H1 (cell line): Measurements from ENCODE around the gene TMCC3. TPM values are rescaled to one million over a fixed set of nuclear protein-coding genes. Genes with fewer than 3 reads are reported as not detected.

Experiments used
- EP300 ChIP-seq, 2 experiments: IDR thresholded peaks; 1 replicate in 1 of 2; 2 replicates in 1 of 2; pipeline ENCODE4 v1.6.1; 2011 to 2012; ENCODE audit warnings: low read depth in 2 of 2, low read length in 2 of 2, mild to moderate bottlenecking in 2 of 2, borderline replicate concordance in 1 of 2, inconsistent platforms in 1 of 2, moderate library complexity in 1 of 2
- MAFK ChIP-seq: IDR thresholded peaks from 2 replicates; pipeline ENCODE4 v1.6.1; 2012; ENCODE audit warnings: low read depth, mild to moderate bottlenecking, improper control_type of control experiment, low read length
- POLR2A ChIP-seq, 2 experiments: IDR thresholded peaks; 1 replicate in 1 of 2; 2 replicates in 1 of 2; pipeline ENCODE4 v1.6.1; 2011; ENCODE audit warnings: low read depth in 2 of 2, low read length in 2 of 2, mild to moderate bottlenecking in 2 of 2; ENCODE audit errors: control extremely low read depth in 1 of 2
- SIN3A ChIP-seq, 2 experiments: IDR thresholded peaks in 1 of 2; conservative IDR thresholded peaks in 1 of 2; 2 replicates each; pipeline ENCODE4 v1.6.1; 2011 to 2012; ENCODE audit warnings: low read length in 2 of 2, improper control_type of control experiment in 1 of 2, low read depth in 1 of 2, mild to moderate bottlenecking in 1 of 2
- TAF7 ChIP-seq: optimal IDR thresholded peaks from 2 replicates; pipeline ENCODE3; 2011; ENCODE audit warnings: low read depth, mild to moderate bottlenecking, inconsistent platforms, low read length, moderate library complexity, borderline replicate concordance
- polyA plus RNA-seq, 7 experiments: library from polyadenylated mRNA; depleted of rRNA in 3 of 7; stranded (reverse) in 5 of 7; unstranded in 2 of 7; fragments of >200 nt in 5 of 7; fragments of 200-250 nt in 2 of 7; gene quantifications; 1 replicate in 5 of 7; 2 replicates in 1 of 7; 4 replicates in 1 of 7; pipeline versions ENCODE4 v1.2.1 to v1.2.3, GENCODE V29; 2011 to 2013; ENCODE audit warnings: missing spikeins in 2 of 7, mixed read lengths in 2 of 7
- total RNA-seq: library from RNA; stranded (reverse); fragmentation: NEBNext Ultra II Directional; extraction: Animal tissue kit (Norgen Biotek cat#: 25700); gene quantifications from 2 replicates; pipeline ENCODE4 v1.2.1, GENCODE V29; 2021

The TMCC3 gene
- total and polyA plus RNA-seq, 2 of the 8 experiments (the other 6 are each of a cell fraction or from before 2014, with no cell fraction given), result 1.7 to 4.1 TPM

DNA sequence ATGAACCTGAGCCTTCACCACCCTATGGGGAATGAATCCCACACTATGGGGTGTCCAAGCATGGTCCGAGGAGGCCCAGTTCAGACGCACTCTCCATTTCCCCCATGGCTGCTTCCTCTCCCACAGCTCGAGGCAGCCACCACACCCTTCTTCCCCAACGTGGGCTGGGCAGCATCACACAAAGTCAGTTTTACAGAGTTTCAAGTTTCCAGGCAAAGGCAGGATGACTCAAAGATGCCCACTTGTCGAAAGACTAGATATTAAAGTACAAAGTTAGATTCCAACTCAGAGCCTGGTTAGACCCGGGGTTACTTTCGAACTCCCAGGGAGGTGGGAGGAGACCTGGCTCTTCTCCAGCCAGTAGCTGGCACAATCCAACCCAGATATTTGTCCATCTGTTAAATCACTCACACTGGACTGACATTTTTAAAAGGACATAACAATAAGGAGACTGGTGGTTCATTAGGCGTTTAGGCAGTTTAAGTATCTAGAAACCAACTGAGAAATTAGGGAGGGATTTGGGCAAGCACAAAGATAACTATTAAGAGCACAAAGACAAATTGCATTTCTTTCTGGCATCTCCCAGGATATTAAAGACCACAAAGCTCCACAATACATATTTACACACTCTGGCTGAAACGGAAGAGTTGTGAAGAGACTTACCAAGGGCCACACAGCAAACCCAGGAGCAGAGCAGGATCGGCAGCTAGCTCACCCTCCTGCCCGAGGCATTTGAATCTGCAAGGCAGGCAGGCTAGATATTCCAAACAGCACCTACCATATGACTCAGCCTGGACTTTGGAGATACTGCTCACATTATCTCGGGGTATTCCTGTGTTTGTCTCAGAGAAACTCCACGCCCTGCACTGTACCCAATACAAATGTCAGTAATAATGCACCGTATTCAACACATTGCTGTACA, 34.8 kb downstream of the TMCC3 start (continued):
- no peak for TF ChIP-seq SIN3A (conservative IDR thresholded peaks at IDR 0.05 in 1 of 2, IDR thresholded peaks at IDR 0.05 in 1 of 2; ENCODE audit: low read depth in 1 of 2, low read length in 2 of 2)
- no peak for TF ChIP-seq TAF7
- no peak for TF ChIP-seq EP300 (IDR thresholded peaks at IDR 0.05; ENCODE audit: borderline replicate concordance in 1 of 2, low read depth in 2 of 2, low read length in 2 of 2)
- no peak for TF ChIP-seq POLR2A (IDR thresholded peaks at IDR 0.05; ENCODE audit: control extremely low read depth in 1 of 2, low read depth in 2 of 2, low read length in 2 of 2)
- no peak for TF ChIP-seq MAFK
